GM13977 (cell line): ENCODE results near the gene CHRNA5.
"Not testable (repeated sequence)": the region's sequence is repeated elsewhere in the genome, so short reads cannot be mapped to it uniquely, and the experiment has no call there.

Experiments used
- DNase-seq: peaks from one replicate; pipeline ENCODE4 v3.0.0; 2012; ENCODE audit warnings: low spot score
- CTCF ChIP-seq: IDR thresholded peaks from 2 replicates; pipeline ENCODE4 v1.5.1; 2012; ENCODE audit warnings: mild to moderate bottlenecking, control low read depth; ENCODE audit not compliant: insufficient read depth; ENCODE audit errors: extremely low read depth, missing control alignments
- in situ Hi-C: fragments of 300-500 bp; cut with MboI; formaldehyde crosslinking; loops from one replicate; pipeline ENCODE4 v1.12.0; 2022; ENCODE audit warnings: low sequenced_read_pairs, low pct_unique_long_range_greater_than_20kb, mixed read lengths, inconsistent platforms; ENCODE audit not compliant: unreplicated experiment

Gene CHRNA5

GRCh38 chr15:78550194-78550593 is 15.1 kb upstream of the CHRNA5 start:
- in situ Hi-C loops = no loop called here
- DNase-seq = no peak
- TF ChIP-seq CTCF = no peak

- in situ Hi-C loops = no loop called here
- DNase-seq = no peak
- no peak for TF ChIP-seq CTCF
Measured at GRCh38 chr15:78550815-78551214, 14.5 kb upstream of the CHRNA5 start.

- in situ Hi-C loops = no loop called here
- DNase-seq = no peak
- TF ChIP-seq CTCF = no peak
Measured at GRCh38 chr15:78551902-78552301, 13.4 kb upstream of the CHRNA5 start.

- TF ChIP-seq CTCF = no peak
- DNase-seq = no peak
- in situ Hi-C loops = no loop called here
Measured at GRCh38 chr15:78552597-78552996, 12.7 kb upstream of the CHRNA5 start.

GRCh38 chr15:78560201-78560600 is 5.1 kb upstream of the CHRNA5 start:
- in situ Hi-C loops, DNase-seq: not testable (repeated sequence)

- in situ Hi-C loops = no loop called here
- DNase-seq = no peak
- no peak for TF ChIP-seq CTCF
Measured at GRCh38 chr15:78561490-78561889, 3.8 kb upstream of the CHRNA5 start.

GRCh38 chr15:78563092-78563491 is 2.2 kb upstream of the CHRNA5 start:
- no peak for DNase-seq
- in situ Hi-C loops = no loop called here
- no peak for TF ChIP-seq CTCF
